ENCODE results near the gene AP2A2. TPM values are rescaled to one million over a fixed set of nuclear protein-coding genes. Genes with fewer than 3 reads are reported as not detected.

Gene AP2A2
- total RNA-seq, 2 experiments from 2014 or later, result 24.9 to 43.0 TPM

DNA sequence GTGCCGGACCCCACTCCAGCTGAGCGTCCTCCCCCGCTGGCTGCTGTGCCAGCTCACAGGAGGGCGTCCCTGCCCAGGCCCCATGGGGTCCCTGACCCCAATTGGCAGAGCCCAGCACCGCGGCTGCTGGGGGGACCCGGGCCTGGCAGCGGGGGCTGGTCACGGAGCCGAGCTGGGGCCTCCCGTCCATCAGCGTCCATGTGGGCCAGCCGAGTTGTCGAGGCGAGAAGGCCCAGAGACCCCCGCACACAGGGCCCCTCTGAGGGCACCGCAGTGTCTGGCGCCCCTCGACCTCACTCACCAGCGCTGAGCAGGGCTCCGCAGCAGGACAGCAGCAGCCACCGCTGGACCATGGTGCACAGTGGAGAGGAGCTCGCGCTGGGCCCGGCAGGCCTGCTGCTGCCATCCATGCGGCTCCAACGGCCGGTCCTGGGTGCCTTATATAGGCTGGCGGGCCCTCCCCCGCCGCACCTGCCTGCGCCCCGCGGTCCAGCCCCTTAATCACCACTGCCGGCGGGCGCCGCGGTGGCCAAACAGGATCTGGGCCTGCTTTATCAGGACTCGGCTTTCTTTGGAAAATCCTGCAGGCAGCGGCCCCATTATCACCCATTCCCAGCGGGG lies 110.7 kb downstream of the AP2A2 start, which contains the start of gene MUC6:
MUC6 (minus strand) TSS at position 416 of the 621 bp plus-strand sequence; CDS start at position 353, 63 bp downstream.
- Histone ChIP-seq H3K9me3 (ENCODE audit: low read length) (no peaks in the 10 kb centered on the region), H3K4me2 (ENCODE audit: low read length) (no peak within 1 kb of the TSS), H3K36me3 (ENCODE audit: insufficient read depth, low read length) (no peaks in the 10 kb centered on the region), H3K4me1 (ENCODE audit: insufficient read depth, low read length, poor library complexity, severe bottlenecking) (no peaks in the 10 kb centered on the region), H3K4me3 (ENCODE audit: low read depth, low read length, poor library complexity, severe bottlenecking) (no peak within 1 kb of the TSS), H2AFZ (ENCODE audit: low read length) (no peak within 1 kb of the TSS), H3K79me2 (ENCODE audit: insufficient read depth, low read depth, low read length) (no peaks in the 10 kb centered on the region), H4K20me1 (ENCODE audit: insufficient read depth, low read length) (no peaks in the 10 kb centered on the region), H3K27ac (ENCODE audit: low read depth, low read length, poor library complexity, severe bottlenecking) (no peak within 1 kb of the TSS), H3K9me2 (ENCODE audit: insufficient read depth, low read length) (no peaks in the 10 kb centered on the region)
- DNase-seq (ENCODE audit: low spot score), result no peak
- intact Hi-C loops (cut with micrococcal nuclease; ENCODE audit: unreplicated experiment), result no loop called here
- BruUV-seq (replicated peaks), result no TSS peak
- CTCF ChIA-PET (ENCODE audit: unreplicated experiment), result no interaction called here
- TF ChIP-seq EZH2phosphoT487 (IDR thresholded peaks at IDR 0.05; ENCODE audit: borderline replicate concordance, low read depth, low read length), result no peak
- TF ChIP-seq, protein P1, sequence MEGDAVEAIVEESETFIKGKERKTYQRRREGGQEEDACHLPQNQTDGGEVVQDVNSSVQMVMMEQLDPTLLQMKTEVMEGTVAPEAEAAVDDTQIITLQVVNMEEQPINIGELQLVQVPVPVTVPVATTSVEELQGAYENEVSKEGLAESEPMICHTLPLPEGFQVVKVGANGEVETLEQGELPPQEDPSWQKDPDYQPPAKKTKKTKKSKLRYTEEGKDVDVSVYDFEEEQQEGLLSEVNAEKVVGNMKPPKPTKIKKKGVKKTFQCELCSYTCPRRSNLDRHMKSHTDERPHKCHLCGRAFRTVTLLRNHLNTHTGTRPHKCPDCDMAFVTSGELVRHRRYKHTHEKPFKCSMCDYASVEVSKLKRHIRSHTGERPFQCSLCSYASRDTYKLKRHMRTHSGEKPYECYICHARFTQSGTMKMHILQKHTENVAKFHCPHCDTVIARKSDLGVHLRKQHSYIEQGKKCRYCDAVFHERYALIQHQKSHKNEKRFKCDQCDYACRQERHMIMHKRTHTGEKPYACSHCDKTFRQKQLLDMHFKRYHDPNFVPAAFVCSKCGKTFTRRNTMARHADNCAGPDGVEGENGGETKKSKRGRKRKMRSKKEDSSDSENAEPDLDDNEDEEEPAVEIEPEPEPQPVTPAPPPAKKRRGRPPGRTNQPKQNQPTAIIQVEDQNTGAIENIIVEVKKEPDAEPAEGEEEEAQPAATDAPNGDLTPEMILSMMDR (conservative IDR thresholded peaks at IDR 0.05; ENCODE audit: low read length), result no peak
- POLR2A ChIA-PET, result no interaction called here

DNA sequence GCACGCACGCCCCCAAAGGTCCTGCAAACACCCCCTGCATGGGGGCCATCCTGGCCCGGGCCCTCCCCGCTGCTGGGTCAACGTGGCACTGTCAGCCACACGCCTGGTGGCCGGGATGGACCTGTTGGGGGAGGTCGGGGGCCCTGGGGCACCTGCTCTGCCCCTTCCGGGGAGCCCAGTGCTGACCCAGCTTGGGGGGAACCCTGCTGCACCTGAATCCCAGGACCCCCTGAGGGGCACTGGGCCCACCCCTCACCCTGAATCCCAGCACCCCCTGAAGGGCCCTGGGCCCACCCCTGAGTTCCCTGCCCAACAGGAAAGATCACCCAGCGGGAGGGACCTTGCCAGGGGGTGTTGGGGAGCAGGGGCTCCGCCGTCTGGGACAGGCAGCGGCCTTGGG lies 111.3 kb downstream of the AP2A2 start:
- ChIA-PET CTCF (ENCODE audit: unreplicated experiment) (no interaction called here), POLR2A (no interaction called here)
- no peak for TF ChIP-seq EZH2phosphoT487 (IDR thresholded peaks at IDR 0.05; ENCODE audit: borderline replicate concordance, low read depth, low read length)
- TF ChIP-seq, protein P1 (conservative IDR thresholded peaks at IDR 0.05; ENCODE audit: low read length), result no peak
- Histone ChIP-seq H2AFZ (ENCODE audit: low read length) (no peak overlapping the region), H3K4me2 (ENCODE audit: low read length) (no peak overlapping the region), H3K36me3 (ENCODE audit: insufficient read depth, low read length) (no peaks in the 10 kb centered on the region), H3K4me3 (ENCODE audit: low read depth, low read length, poor library complexity, severe bottlenecking) (no peak overlapping the region), H3K4me1 (ENCODE audit: insufficient read depth, low read length, poor library complexity, severe bottlenecking) (no peaks in the 10 kb centered on the region), H3K79me2 (ENCODE audit: insufficient read depth, low read depth, low read length) (no peaks in the 10 kb centered on the region), H4K20me1 (ENCODE audit: insufficient read depth, low read length) (no peaks in the 10 kb centered on the region), H3K9me3 (ENCODE audit: low read length) (no peaks in the 10 kb centered on the region), H3K9me2 (ENCODE audit: insufficient read depth, low read length) (no peaks in the 10 kb centered on the region), H3K27ac (ENCODE audit: low read depth, low read length, poor library complexity, severe bottlenecking) (no peak overlapping the region)
- intact Hi-C loops (cut with micrococcal nuclease; ENCODE audit: unreplicated experiment), result no loop called here
- no TSS peak for BruUV-seq (replicated peaks)
- no peak for DNase-seq (ENCODE audit: low spot score)

DNA sequence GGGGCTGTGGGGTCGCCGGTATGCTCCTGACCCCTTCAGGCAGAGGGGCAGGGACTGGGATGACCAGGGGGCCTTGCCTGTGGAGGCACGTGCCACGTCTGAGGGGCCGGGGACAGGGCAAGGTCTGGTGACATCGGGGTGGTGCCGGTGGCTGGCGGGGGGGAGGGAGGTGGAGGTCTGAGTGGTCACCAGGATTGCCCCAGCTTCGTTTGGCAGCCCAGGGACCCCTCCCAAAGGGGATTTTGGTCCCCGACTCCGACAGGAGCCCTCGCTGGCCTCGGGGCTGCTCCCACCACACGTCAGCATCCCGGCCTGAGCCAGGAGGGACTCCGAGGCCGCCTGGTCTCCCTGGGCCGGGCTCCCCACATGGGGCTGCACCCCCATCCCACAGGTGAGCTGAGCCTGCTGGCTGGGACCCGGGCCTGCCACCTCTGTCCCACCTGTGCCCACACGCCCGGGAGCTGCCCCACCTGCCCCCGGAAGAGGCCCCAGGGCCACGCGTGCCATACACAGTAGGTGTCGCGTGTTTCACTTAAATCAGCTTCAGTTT lies 111.9 kb downstream of the AP2A2 start:
- ChIA-PET POLR2A (no interaction called here), CTCF (ENCODE audit: unreplicated experiment) (no interaction called here)
- no TSS peak for BruUV-seq (replicated peaks)

More for the DNA sequence above, 111.9 kb downstream of the AP2A2 start:
- no peaks in the 10 kb centered on the region for H3K9me2 ChIP-seq (ENCODE audit: insufficient read depth, low read length)
- H3K9me3 ChIP-seq (ENCODE audit: low read length), result no peaks in the 10 kb centered on the region
- no peak for DNase-seq (ENCODE audit: low spot score)
- H2AFZ ChIP-seq (ENCODE audit: low read length), result no peak overlapping the region
- no peaks in the 10 kb centered on the region for H3K4me1 ChIP-seq (ENCODE audit: insufficient read depth, low read length, poor library complexity, severe bottlenecking)
- intact Hi-C loops (cut with micrococcal nuclease; ENCODE audit: unreplicated experiment), result no loop called here
- no peaks in the 10 kb centered on the region for H3K79me2 ChIP-seq (ENCODE audit: insufficient read depth, low read depth, low read length)
- H3K36me3 ChIP-seq (ENCODE audit: insufficient read depth, low read length), result no peaks in the 10 kb centered on the region
- H3K4me2 ChIP-seq (ENCODE audit: low read length), result no peak overlapping the region
- no peak overlapping the region for H3K27ac ChIP-seq (ENCODE audit: low read depth, low read length, poor library complexity, severe bottlenecking)
- no peak for TF ChIP-seq EZH2phosphoT487 (IDR thresholded peaks at IDR 0.05; ENCODE audit: borderline replicate concordance, low read depth, low read length)
- TF ChIP-seq, protein P1 (conservative IDR thresholded peaks at IDR 0.05; ENCODE audit: low read length), result no peak
- H4K20me1 ChIP-seq (ENCODE audit: insufficient read depth, low read length), result no peaks in the 10 kb centered on the region
- H3K4me3 ChIP-seq (ENCODE audit: low read depth, low read length, poor library complexity, severe bottlenecking), result no peak overlapping the region

Data from OCI-LY7 (cell line).